Measurements from ENCODE around the gene P2RY11. TPM values are rescaled to one million over a fixed set of nuclear protein-coding genes. Genes with fewer than 3 reads are reported as not detected.

The P2RY11 gene
- total RNA-seq, 2 experiments from 2014 or later: 39.1 to 43.1 TPM

- H3K9me3 Mint-ChIP-seq: no peaks in the 10 kb centered on the region
- peak overlapping the region; percentile 82 for H3K27ac Mint-ChIP-seq
- no peaks in the 10 kb centered on the region for H3K27me3 Mint-ChIP-seq
- POLR2A ChIA-PET: no interaction called here
- peak; percentile 48 for DNase-seq
- H3K4me3 Mint-ChIP-seq: peak overlapping the region; percentile 84
- H3K36me3 Mint-ChIP-seq (ENCODE audit: low read depth): peaks cover 33% of the 10 kb centered on the region
- peaks cover 23% of the 10 kb centered on the region for H3K4me1 Mint-ChIP-seq
- CTCF ChIA-PET: no interaction called here
Observed at GRCh38 chr19:10086591-10087192, 24.8 kb upstream of the P2RY11 start.

- H3K27ac Mint-ChIP-seq: peak overlapping the region; percentile 82
- H3K4me1 Mint-ChIP-seq: peaks cover 29% of the 10 kb centered on the region
- ChIA-PET POLR2A (no interaction called here), CTCF (no interaction called here)
- peaks cover 41% of the 10 kb centered on the region for H3K36me3 Mint-ChIP-seq (ENCODE audit: low read depth)
- H3K9me3 Mint-ChIP-seq: no peaks in the 10 kb centered on the region
- DNase-seq: no peak
- no peaks in the 10 kb centered on the region for H3K27me3 Mint-ChIP-seq
- peak overlapping the region; percentile 84 for H3K4me3 Mint-ChIP-seq
Observed at GRCh38 chr19:10087296-10088061, 24.0 kb upstream of the P2RY11 start.

- no peak overlapping the region for H3K27ac Mint-ChIP-seq
- ChIA-PET POLR2A (no interaction called here), CTCF (no interaction called here)
- H3K36me3 Mint-ChIP-seq (ENCODE audit: low read depth): peaks cover 53% of the 10 kb centered on the region
- no peak overlapping the region for H3K4me3 Mint-ChIP-seq
- H3K4me1 Mint-ChIP-seq: peaks cover 34% of the 10 kb centered on the region
- DNase-seq: no peak
- H3K9me3 Mint-ChIP-seq: no peaks in the 10 kb centered on the region
- no peaks in the 10 kb centered on the region for H3K27me3 Mint-ChIP-seq
Observed at GRCh38 chr19:10088949-10089554, 22.4 kb upstream of the P2RY11 start.

GRCh38 chr19:10089801-10090375 lies 21.6 kb upstream of the P2RY11 start:
- ChIA-PET CTCF (interaction anchor here (0.5 to 0.9 kb wide), 2 partner anchors 9 to 28 kb away, joined by 3 read pairs; no protein-coding TSS in a partner anchor), POLR2A (no interaction called here)
- Mint-ChIP-seq H3K4me3 (no peak overlapping the region), H3K4me1 (peaks cover 34% of the 10 kb centered on the region), H3K9me3 (no peaks in the 10 kb centered on the region), H3K27me3 (no peaks in the 10 kb centered on the region), H3K27ac (peak overlapping the region; percentile 14), H3K36me3 (ENCODE audit: low read depth) (peaks cover 58% of the 10 kb centered on the region)
- no peak for DNase-seq

GRCh38 chr19:10091370-10091687 lies 20.2 kb upstream of the P2RY11 start:
- Mint-ChIP-seq H3K4me1 (peaks cover 33% of the 10 kb centered on the region), H3K36me3 (ENCODE audit: low read depth) (peaks cover 58% of the 10 kb centered on the region), H3K27ac (no peak overlapping the region), H3K4me3 (no peak overlapping the region), H3K27me3 (peaks cover 1% of the 10 kb centered on the region), H3K9me3 (no peaks in the 10 kb centered on the region)
- POLR2A ChIA-PET: no interaction called here
- CTCF ChIA-PET: no interaction called here
- DNase-seq: no peak

- Mint-ChIP-seq H3K27ac (no peak overlapping the region), H3K4me1 (peaks cover 34% of the 10 kb centered on the region), H3K9me3 (no peaks in the 10 kb centered on the region), H3K4me3 (no peak overlapping the region), H3K36me3 (ENCODE audit: low read depth) (peaks cover 57% of the 10 kb centered on the region), H3K27me3 (peaks cover 1% of the 10 kb centered on the region)
- ChIA-PET CTCF (no interaction called here), POLR2A (no interaction called here)
- no peak for DNase-seq
Observed at GRCh38 chr19:10091895-10092641, 19.4 kb upstream of the P2RY11 start.

GRCh38 chr19:10092648-10093294 lies 18.7 kb upstream of the P2RY11 start:
- no peak for DNase-seq
- Mint-ChIP-seq H3K27me3 (peaks cover 1% of the 10 kb centered on the region), H3K9me3 (no peaks in the 10 kb centered on the region), H3K4me1 (peaks cover 30% of the 10 kb centered on the region), H3K27ac (no peak overlapping the region), H3K4me3 (no peak overlapping the region), H3K36me3 (ENCODE audit: low read depth) (peaks cover 50% of the 10 kb centered on the region)
- CTCF ChIA-PET: no interaction called here
- POLR2A ChIA-PET: no interaction called here

GRCh38 chr19:10093295-10094186 lies 18.0 kb upstream of the P2RY11 start:
- no peak overlapping the region for H3K27ac Mint-ChIP-seq
- H3K4me1 Mint-ChIP-seq: peaks cover 34% of the 10 kb centered on the region
- H3K9me3 Mint-ChIP-seq: no peaks in the 10 kb centered on the region
- no peak overlapping the region for H3K4me3 Mint-ChIP-seq
- CTCF ChIA-PET: no interaction called here
- DNase-seq: no peak
- H3K27me3 Mint-ChIP-seq: peaks cover 1% of the 10 kb centered on the region
- peaks cover 47% of the 10 kb centered on the region for H3K36me3 Mint-ChIP-seq (ENCODE audit: low read depth)
- POLR2A ChIA-PET: no interaction called here

- no peaks in the 10 kb centered on the region for H3K9me3 Mint-ChIP-seq
- peak overlapping the region; percentile 14 for H3K4me3 Mint-ChIP-seq
- CTCF ChIA-PET: interaction anchor here (0.7 to 2.3 kb wide), 5 partner anchors 9 to 163 kb away, joined by 3 to 7 read pairs (median 6); no protein-coding TSS in a partner anchor
- peaks cover 35% of the 10 kb centered on the region for H3K36me3 Mint-ChIP-seq (ENCODE audit: low read depth)
- no peak overlapping the region for H3K27ac Mint-ChIP-seq
- POLR2A ChIA-PET: interaction anchor here (0.7 to 1.2 kb wide), 3 partner anchors 9 to 135 kb away, joined by 3 to 6 read pairs (median 3); partner anchors contain the start of gene PPAN
- H3K27me3 Mint-ChIP-seq: peaks cover 1% of the 10 kb centered on the region
- peaks cover 44% of the 10 kb centered on the region for H3K4me1 Mint-ChIP-seq
- no peak for DNase-seq
Observed at GRCh38 chr19:10095622-10095947, 15.9 kb upstream of the P2RY11 start.

- peaks cover 1% of the 10 kb centered on the region for H3K27me3 Mint-ChIP-seq
- H3K9me3 Mint-ChIP-seq: no peaks in the 10 kb centered on the region
- ChIA-PET POLR2A (interaction anchor here (0.7 to 1.2 kb wide), 4 partner anchors 9 to 135 kb away, joined by 3 to 6 read pairs (median 3); partner anchors contain the start of gene PPAN), CTCF (interaction anchor here (0.6 to 2.3 kb wide), 12 partner anchors 8 to 1732 kb away, joined by 3 to 7 read pairs (median 4); partner anchors contain the start of genes ANGPTL4 and P2RY11)
- peak overlapping the region; percentile 81 for H3K27ac Mint-ChIP-seq
- DNase-seq: peak; percentile 88
- peaks cover 40% of the 10 kb centered on the region for H3K4me1 Mint-ChIP-seq
- H3K36me3 Mint-ChIP-seq (ENCODE audit: low read depth): peaks cover 30% of the 10 kb centered on the region
- peak overlapping the region; percentile 56 for H3K4me3 Mint-ChIP-seq
Observed at GRCh38 chr19:10095948-10096614, 15.4 kb upstream of the P2RY11 start.

GRCh38 chr19:10096615-10096963 lies 14.9 kb upstream of the P2RY11 start:
- ChIA-PET CTCF (interaction anchor here (0.6 to 2.3 kb wide), 10 partner anchors 8 to 570 kb away, joined by 3 to 7 read pairs (median 4); partner anchors contain the start of gene P2RY11), POLR2A (interaction anchor here (0.7 to 1.2 kb wide), 2 partner anchors 10 to 17 kb away, joined by 3 to 6 read pairs; partner anchors contain the start of gene PPAN)
- no peak for DNase-seq
- Mint-ChIP-seq H3K4me3 (peak overlapping the region; percentile 56), H3K36me3 (ENCODE audit: low read depth) (peaks cover 26% of the 10 kb centered on the region), H3K9me3 (no peaks in the 10 kb centered on the region), H3K27me3 (peaks cover 1% of the 10 kb centered on the region), H3K27ac (peak overlapping the region; percentile 81), H3K4me1 (peaks cover 39% of the 10 kb centered on the region)
